IPS-NIHi11 (cell line): Measurements from ENCODE around the gene MAMDC2.
"Not testable (repeated sequence)": the region's sequence is repeated elsewhere in the genome, so short reads cannot be mapped to it uniquely, and the experiment has no call there.

Experiments
- DNase-seq: peaks from one replicate; pipeline ENCODE4 v3.0.0; 2012; ENCODE audit warnings: mixed read lengths, low spot score

The MAMDC2 gene

DNA sequence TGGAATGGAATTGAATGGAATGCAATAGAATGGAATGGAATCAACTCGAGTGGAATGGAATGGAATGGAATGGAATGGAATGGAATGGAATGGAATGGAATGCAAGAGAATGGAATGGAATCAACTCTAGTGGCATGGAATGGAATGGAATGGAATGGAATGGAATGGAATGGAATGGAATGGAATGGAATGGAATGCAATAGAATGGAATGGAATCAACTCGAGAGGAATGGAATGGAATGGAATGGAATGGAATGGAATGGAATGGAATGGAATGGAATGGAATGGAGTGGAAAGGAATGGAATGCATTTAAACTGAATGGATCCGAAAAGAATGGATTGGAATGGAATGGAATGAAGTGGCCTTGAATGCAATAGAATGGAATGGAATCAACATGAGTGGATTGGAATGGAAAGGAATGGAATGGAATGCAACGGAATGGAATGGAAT lies 5.5 kb upstream of the MAMDC2 start:
- DNase-seq: not testable (repeated sequence)

DNA sequence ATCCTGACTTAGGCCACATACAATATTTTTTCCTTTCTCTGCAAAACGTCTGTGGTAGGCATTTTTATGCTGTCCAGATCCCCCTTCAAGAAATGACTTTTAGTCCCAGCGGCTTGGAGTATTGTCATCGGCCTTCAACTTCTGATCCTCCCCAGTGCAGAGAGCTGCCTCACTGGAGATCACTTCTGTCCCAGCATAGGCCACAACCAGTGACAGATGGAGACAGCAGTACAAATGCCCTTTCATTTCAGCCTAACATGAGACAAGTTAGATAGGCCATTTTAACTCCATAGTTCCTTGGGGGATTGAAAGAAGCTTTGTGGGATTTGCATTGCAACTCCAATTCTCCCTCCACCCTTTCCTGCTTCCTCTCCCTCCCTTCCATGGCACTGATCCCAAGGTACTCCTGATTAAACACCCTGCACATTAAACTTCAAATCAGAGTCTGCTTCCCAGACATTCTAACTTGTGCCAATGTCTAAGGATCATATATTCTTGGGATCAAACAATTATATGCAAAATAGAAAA lies 3.2 kb upstream of the MAMDC2 start:
- no peak for DNase-seq

DNA sequence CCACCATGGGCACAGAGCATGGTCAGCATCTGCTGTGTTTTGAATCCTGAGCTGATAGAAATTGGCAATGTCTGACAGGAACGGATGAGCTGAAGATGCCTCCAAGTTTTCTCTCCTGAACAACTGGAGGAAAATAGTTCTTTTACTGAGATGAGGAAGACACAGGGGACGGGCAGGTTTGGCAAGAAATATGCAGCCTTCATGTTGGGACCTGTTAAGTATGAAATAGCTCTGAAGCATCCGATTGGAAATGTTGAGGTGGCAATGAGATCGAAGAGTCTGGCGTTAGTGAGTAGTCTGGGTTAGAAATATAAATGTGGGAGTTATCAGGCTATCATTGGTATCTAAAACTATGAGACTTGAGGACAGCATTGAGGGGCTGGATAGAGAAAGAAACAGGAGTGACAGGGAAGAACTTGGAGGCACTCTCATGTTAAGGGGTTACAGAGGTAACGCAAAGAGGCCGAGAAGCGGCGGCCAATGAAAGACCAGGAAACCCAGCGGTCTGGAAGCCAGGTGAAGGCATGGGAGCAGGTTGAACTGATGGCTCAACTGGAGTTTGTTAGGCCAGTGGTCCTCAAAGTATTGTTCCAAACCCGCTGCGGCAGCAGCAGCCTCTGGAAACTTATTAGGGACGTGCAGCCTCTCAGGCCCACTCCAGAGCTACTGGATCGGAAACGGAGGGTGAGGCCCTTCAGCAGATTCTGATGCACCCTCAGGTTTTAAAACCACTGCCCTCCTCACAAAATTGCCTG lies 1.0 kb upstream of the MAMDC2 start:
- DNase-seq: no peak

DNA sequence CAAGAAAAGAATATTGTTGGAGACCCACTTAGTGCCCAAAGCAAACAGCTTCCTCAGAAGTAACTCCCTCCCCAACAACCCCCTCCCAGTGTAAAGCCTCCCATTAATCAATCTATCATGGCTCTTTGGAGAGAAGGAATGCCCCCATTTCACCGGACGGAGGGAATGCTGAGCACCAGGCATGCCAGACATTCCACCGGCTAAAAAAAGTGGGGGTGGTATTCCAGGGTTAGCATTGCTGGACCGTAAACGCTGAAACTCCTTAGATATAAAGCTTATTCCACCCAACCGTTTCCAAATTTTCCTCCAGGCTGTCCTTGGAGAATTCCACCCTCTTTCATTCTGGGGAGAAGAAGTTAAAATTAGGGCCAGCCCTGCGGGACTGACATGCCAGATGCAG lies 363 bp upstream of the MAMDC2 start:
- DNase-seq: peak; percentile 42

DNA sequence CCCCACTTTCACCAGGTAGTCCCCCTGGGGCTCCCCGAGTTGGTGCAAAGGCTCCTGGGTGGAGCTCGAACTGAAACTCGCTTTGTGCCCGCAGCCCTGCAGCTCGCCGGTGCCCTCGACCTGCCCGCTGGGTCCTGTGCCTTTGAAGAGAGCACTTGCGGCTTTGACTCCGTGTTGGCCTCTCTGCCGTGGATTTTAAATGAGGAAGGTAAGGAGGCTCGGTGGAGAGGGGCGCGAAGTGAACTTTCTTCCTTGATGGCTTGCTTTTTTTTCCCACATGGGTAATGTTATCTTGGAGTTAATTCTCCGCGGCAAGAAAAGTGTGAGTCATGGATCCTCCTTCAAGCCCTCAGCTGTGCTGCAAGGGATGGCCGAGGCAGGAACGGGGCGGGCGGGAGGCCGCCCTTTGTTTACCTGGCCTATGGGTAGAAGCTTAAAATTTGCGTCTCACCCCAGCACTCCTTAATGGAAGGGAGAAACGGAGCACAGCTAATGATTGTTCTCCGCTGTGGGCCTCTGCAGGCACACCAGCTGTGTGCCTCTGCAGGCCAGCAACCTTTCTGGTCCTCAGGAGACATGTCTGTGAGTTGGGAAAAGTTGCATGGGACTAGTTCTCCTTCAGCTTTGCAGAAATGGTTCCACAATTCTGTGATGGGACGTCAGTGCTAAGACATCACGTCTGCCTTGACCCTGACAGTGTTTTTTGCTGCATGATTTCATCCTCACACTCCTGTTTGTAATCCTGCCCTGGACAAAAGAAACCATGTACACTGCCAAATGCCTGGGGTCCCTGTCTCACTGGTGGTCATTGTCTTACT lies 1.1 kb downstream of the MAMDC2 start:
- DNase-seq: peak; percentile 59

DNA sequence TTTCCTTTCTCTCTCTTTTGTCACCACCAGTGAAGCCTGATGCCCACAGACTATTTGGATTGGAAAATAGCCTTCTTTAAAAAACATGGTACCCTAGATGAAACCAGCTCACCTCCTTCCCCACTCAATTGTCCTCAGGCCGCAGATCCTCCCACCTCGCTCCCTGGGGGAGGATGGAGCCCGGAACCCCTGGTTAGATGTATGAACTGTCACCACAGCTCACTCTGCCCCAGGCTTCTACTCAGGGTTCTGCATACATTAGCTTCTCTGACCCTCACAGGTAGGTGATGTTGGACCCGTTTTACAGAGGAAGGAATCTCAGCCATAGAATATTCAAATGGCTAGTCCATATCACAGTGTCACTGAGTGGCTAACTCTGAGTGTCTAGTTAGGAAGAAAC lies 1.8 kb downstream of the MAMDC2 start:
- no peak for DNase-seq

DNA sequence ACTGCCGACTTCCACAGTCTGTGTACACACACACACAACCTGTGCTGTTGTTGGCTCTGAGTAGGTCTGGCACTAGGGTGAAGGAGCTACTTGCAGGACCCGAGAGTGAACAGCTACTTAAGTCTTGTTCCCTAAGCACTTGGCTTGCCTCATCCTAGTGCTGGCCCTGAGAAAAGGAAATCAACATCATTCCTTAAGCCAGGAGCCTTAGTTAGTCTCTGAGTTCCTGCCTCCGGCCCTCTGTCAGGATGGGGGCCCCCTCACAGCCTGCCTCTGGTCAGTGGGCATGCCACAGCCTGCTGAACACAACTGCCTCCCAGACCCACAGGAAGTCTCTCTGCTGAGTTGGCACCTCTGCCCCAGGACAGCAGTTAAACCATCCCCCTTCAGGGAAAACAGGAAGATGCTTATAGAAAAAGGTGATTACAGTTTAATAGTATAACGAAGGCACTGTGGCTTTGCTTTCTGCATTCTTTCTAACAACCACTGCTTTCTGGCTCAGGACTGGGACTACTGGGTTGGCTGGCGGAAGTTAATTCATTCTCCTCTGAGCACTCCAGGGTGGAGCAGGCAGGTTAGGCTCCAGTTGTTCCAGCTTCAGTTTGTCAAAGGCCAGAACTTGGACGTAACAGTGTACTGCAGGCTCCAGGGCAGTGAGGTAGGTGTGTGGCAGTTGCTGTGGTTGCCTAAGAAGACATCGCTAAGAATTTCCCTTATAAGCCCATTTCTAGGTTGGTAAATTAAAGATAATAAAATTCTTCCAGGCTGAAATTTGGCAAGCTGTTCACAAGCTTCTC lies 2.8 kb downstream of the MAMDC2 start:
- DNase-seq: no peak

DNA sequence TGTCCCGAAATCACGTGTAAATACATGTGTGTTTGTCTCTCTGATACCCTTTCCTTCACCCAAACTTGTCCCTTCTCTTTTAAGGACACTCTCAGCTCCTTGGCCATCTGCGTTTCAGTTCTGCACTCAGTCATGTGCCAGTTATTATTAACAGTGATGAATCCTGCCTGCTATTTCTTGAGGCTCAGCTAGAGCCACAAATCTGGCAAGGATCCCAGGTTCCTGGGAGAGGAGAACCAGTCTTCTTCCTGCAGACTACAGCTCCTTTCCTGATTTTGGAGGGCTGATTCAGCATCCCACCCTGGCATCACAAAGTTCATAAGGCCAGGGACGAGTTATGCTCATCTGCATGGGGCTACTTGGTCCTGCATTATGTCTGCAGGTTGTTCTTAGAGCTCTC lies 5.6 kb downstream of the MAMDC2 start:
- DNase-seq: no peak

DNA sequence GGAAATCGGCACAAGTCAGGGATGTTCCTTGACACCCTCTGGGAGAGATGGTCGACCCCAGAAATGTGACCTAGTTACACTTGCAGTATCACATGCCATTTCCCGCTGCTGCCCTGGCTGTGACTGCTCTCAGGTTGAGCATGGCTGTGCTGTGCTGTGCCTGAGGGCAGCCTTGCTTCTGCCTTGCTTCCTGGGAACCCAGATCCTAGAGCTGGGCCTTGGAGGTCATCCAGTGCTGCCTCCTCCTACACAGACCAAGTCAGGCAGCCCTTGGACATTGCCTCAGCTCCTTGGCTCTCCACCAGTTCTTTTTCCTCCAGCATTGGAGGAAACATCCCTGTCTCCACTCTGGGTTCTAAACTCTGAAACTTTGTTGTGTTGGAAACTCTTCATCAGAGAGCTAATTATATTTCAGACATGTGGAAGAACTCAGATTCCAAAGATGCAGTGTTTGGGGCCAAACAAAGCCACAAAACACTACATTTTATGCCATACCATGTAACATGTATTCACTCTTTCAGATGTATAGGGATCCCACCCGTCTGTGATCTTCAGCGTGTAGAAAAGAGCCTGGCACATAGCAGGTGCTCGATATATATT lies 6.1 kb downstream of the MAMDC2 start:
- DNase-seq: no peak

DNA sequence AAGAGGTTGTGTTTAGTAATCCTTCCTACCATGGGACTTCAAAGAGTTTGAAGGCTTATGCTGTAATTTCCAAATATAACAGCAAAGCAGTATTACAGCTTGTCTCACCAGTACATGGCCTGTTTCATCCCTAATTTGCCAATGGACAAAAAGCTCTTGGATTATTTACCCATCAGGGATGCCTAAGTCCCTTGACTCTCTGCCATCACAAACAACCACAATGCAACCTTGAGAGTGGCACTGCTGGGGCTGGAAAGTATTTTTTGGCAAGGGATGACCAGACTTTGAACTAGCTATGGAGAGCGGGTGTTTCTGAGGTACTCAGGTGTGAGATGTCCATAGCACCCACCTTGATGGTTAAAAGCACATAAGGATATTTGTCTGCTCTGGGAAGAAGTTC lies 9.1 kb downstream of the MAMDC2 start:
- DNase-seq: no peak

DNA sequence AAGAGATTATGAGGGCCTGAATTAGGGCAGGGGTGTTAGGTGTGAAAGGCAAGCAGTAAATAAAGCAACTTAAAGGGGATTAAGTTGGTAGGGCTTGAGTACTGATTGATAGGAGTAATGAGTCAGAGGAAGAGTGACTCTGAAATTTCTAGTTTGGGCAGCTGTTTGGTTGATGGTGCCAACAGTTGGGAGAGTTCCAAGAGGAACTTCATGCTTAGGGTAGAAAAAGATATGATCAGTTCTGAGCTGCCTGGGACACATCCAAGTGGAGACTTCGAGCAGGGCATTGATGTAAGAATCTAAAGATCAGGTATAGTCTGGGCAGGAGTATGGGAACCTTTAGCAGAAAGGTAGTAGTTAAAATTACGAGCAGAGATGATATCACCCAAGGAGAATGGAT lies 10.2 kb downstream of the MAMDC2 start:
- DNase-seq: no peak

DNA sequence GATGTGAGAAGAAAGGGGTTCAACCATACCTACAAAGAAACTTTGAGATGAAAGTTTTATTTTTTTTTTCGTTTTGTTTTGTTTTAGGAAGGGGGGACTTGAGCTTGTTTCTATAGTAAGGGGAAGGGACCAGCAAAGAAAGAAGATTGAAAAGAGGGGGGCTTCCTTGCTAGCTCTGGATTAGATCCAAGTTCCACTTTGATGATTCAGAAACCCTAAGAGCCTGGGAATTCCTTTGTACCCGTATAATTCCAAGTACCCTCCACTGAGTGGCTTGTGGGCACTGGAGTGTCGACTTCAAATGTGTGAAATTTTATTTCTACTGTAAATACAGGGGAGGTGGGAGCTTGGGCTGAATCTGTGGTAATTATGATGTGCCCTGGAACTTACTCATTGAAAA lies 10.9 kb downstream of the MAMDC2 start:
- no peak for DNase-seq

DNA sequence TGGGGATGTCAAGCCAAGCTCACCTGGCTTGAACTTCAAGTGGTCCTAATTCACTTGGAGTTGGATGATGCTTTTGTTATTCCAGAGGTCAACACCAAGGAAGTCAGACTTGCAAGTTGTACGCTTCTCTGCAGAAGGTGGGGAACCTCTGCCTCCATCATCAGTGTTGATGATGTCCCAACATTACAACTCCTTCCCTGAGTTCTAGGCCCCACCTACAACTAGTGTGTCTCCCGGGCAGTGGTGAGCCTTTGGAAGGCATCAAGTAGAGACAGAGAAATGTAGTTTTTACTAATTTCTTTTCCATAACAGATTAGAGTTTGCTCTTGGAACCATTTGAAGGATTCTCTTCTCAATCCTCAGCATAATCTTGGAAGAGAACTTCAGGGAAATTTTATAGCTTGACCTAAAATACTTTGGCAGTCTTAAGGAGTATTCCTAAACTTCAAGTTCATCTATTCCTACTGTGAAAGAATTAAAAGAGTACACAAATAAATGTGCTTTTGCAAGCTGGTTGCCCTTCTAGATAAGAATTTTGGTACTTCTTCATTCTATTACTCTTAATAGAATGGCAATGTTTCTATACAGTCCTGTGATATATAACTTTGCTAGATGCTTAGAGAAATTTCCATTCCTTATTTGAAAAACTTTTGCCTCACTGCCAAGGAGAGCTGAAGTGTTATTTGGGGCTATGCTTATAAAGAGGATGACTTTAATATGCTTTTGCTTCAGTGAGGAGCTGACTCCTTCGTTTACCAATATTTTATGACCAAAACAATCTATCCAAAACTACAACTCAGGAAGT lies 12.0 kb downstream of the MAMDC2 start:
- DNase-seq: no peak

DNA sequence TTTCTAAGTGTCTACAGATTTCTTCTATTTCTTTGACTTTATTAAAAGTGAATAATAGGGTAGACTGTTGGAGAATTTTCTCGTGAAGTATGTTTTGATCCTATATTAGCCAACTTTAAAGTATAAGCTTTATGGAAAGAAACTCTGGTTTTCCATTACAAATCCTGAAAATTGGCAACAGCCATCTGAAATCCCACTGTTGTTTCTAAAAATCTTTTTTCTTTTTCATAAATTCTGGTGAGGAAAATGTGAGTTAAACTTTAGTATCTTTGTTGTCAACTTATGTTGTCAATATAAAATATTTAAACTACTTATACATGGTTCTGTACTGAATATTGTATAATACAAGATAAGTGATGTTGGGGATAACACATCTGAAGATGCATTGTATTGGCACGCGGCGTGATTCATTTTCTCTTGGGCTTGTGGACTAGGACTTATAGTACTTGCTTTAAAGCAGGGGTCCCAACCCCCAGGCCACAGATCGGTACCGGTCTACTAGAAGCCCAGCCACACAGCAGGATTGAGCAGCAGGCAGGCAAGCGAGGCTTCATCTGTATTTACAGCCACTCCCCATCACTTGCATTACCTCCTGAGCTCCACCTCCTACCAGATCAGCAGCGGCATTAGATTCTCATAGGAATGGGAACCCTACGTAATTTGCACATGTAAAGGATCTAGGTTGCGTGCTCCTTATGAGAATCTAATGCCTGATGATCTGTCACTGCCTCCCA lies 12.7 kb downstream of the MAMDC2 start:
- DNase-seq: no peak

DNA sequence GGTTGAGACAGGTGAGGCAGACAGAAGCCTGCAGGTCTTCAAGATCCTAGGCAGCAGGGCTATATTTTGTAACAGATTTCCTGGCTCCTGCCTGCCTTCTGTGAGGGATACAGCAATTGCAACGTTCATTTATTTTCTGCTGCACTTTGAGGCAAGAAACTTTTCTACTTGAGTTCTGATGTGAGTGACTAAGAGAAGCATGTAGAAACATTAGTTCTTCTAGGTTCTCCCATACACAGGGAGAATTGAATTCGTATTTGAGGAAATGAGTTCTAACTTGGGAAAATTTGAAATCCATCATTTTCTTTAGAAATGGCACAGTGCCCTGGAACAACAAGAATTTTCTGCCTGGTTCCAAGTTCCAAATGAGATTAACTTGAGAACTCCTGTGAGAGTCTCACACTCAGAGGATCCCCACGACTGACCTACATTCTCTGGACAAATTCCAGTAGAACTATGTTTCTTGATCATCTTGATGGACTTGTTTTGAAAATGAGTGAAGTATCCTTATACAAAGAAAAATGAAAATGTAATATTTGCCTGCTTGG lies 15.0 kb downstream of the MAMDC2 start:
- DNase-seq: no peak

DNA sequence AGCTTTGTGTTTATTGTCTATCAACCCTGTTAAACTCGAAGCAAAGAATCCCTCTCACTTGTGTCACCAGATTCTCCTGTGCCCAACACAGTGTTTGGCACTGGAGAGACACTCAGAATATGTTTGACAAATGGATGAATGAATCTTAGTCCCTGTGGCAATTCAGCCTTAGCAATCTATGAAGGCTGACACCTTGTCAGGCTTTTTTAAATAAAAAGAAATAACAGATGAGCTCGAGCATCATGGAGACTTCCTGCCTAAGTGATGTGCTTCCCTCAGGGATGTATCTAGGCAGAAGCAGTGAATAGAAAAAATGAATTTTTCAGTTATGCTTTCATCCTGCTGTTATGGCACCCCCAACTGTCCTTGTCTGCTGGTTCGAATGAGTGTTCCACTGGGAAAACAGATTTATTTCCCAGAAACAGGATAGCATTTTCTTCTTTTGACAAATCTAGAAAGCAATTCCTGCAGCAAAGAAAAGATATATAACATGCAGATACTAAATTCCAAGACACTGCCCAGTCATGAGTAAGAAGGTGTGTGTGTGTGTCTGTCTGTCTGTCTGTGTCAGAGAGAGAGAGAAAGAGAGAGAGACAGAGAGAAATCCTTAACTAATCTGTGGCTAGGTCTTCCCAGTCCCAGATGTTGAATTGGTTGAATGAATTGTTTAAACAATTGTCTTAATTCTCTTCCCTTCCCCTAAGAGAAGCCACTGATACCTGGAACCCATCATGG lies 16.7 kb downstream of the MAMDC2 start:
- DNase-seq: no peak

DNA sequence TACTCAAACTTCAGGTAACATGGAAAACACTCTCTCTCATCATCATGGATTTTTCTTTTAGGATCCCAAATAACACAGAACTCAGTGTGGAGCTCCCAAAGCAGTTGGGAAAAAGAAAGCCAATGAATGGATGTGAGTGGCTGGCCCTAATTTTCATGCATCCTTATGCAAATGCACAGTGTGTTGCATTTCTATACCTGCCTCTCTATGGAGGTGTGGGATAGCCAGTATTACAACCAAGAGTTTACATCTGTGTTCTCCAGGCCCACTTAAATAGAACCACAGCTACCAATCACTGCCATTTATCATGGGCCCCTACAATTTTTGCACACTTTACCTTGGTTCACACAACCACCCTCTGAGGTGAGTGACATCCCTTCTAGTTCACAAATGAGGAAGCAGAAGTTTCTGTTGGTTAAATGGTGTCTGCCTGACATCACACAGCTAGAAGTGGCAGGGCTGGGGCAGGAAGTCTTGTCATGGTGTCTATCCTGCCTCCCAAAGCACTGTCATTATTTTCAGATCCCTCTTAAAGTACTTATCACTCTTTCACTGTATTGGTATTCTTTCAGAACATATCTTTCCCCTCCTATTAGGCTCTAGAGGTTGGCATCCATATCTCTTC lies 17.3 kb downstream of the MAMDC2 start:
- no peak for DNase-seq

DNA sequence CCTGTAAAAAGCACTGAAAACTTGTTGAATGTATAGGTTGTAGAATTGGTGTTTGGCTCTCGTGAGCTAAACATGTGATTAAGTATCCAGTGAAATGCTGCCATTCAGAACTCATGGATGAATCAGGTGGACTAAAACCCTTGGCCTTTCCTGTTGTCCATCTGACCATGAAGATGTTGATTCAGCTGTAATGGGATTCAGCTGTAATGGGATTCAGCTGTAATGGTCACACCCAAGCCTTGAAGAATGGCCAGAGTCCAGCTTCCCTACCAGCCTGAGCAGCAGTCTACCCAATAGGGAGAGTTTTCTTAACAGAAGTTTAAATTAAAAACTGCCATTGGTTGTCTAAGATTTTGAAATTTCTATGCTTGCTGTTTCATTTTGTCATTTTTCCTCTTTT lies 18.1 kb downstream of the MAMDC2 start:
- no peak for DNase-seq

DNA sequence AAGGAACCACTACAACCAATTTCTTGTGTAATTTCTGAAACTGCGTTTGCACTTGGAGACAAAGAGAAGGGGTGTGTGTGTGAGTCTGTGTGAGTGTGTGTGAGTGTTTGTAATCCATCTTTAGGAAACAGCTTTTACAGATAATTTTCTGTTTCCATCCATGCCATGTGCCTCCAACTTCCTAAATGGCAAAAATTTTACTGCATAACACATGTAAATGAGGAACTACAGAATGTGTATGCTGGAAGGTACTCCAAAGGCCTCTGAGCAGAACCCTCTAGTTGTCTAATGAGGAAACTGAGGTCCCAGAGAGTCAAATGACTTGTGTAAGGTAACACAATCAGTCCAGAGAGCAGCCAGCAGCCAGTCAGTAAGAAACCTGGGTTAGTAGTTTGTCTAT lies 20.8 kb downstream of the MAMDC2 start:
- DNase-seq: no peak
